ENCODE data around the gene TERB1.

TERB1 gene

GRCh38 chr16:66711581-66711980 lies 89.8 kb downstream of the TERB1 start:
- no peak for TF ChIP-seq CTCF (IDR thresholded peaks at IDR 0.05)
- DNase-seq (ENCODE audit: low spot score), result no peak
- no peak overlapping the region for H3K4me3 ChIP-seq
- no peak overlapping the region for H3K27ac ChIP-seq

GRCh38 chr16:66706506-66706880 lies 94.9 kb downstream of the TERB1 start:
- no peak for TF ChIP-seq CTCF (IDR thresholded peaks at IDR 0.05)
- Histone ChIP-seq H3K4me3 (peak overlapping the region; percentile 25), H3K27ac (peak overlapping the region; percentile 81 to 88)
- DNase-seq (ENCODE audit: low spot score), result no peak

GRCh38 chr16:66705790-66706505 lies 95.4 kb downstream of the TERB1 start:
- peak overlapping the region; percentile 81 to 88 for H3K27ac ChIP-seq

More at GRCh38 chr16:66705790-66706505, 95.4 kb downstream of the TERB1 start:
- DNase-seq (ENCODE audit: low spot score), result peak; percentile 89
- no peak for TF ChIP-seq CTCF (IDR thresholded peaks at IDR 0.05)
- H3K4me3 ChIP-seq, result peak overlapping the region; percentile 25
